ENCODE measurements around the gene SPP1. TPM values are rescaled to one million over a fixed set of nuclear protein-coding genes. Genes with fewer than 3 reads are reported as not detected.
"Not testable (repeated sequence)": the region's sequence is repeated elsewhere in the genome, so short reads cannot be mapped to it uniquely, and the experiment has no call there.

Gene SPP1
- total RNA-seq, 1 experiment from 2014 or later, result 2.3 TPM

GRCh38 chr4:88025868-88026661 lies 50.6 kb downstream of the SPP1 start:
- DNase-seq (ENCODE audit: low read depth), result not testable (repeated sequence)

DNA sequence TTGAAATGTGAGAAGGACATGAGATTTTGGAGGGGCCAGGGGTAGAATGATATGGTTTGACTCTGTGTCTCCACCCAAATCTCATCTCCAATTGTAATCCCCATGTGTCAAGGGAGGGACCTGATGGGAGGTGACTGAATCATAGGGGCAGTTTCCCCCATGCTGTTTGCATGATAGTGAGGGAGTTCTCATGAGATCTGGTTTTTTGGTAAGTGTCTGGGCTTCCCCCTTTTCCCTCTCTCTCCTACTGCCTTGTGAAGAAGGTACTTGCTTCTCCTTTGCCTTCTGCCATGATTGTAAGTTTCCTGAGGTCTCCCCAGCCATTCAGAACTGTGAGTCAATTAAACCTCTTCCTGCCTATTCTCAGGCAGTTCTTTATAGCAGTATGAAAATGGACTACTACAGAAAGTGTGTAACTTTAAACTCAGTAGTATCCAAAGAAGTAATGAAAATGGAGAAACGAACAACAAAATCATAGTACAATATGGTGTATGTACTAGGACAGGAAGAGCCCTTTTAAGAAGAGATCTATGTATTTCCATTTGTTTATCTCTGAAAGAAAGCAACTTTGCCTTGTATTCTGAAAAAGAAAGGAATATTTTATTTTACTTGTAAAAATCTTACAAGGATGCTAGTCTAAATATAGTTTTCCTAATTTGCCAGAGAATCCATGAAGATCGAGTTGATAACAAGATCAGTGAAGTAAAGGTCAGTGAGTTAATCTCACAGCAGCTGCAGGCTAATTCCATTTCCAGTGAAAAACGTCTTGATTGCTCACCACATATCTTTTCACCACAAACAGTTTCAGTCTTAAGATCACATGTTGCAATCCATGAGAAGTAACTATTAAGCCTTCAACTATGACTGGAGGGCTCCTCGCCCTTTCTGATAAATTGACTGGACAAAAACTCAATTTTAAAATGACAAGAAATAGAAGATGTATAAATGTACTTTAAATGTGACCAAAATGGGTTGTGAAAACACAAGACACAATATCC lies 52.4 kb downstream of the SPP1 start:
- DNase-seq (ENCODE audit: low read depth), result peak; percentile 15

DNA sequence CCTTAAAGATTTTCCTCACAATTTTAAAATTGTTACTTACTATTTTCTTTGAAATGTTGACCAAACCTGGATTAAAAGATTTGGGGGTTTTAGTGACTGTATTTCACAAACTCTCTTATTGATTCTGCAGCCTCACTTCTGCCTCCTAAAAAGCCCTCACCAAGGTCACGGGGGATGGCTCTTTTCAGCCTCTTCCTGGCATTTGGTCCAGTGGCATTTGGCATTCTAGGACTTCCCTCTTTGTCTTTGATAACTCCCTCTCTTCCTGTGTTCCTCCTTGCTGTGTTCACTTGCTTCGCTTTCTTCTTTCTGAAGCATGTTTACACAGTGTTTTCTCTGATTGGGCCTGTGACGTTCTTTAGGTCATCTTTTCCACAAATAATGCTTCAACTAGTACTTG lies 53.4 kb downstream of the SPP1 start:
- DNase-seq (ENCODE audit: low read depth), result no peak

- no peak for DNase-seq (ENCODE audit: low read depth)
Measured at GRCh38 chr4:88029556-88029955, 54.0 kb downstream of the SPP1 start.

DNA sequence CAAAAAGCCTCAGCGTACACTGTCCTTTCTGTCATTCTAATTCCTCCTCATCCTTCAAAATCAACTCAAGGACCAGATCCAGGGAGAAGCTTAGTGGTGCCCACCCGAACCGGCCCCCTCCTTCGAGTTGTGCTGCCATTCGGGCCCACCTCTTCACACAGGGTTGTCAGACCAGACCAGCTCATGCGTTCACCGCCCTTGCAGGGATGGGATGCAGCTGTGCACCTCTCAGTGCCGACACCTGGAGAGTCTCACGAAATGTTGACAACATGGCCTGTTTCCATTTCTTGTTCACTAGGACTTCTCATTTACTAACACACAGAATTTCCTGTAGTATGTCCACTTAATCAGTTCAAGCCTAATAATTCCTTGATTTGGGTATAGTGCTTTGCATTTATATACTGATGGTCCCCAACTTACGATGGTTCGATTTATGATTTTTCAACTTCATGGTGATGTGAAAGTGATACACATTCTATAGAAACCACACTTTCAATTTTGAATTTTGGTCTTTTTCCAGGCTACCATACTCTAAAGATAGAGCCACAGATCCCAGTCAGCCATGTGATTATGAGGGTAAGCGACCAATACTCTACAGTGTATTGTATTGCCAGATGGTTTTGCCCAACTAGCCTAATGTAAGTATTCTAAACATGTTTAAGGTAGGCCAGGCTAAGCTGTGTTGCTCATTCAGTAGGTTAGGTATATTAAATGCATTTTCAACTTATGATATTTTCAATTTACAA lies 55.2 kb downstream of the SPP1 start:
- DNase-seq (ENCODE audit: low read depth), result no peak

Other genes starting within 250 kb of the SPP1 start
- gene IBSP, start 176.2 kb upstream of the SPP1 start, total RNA-seq (2014; rRNA removed; shearing (Covaris generic)), result not detected in 2 replicates
- gene MEPE, start 142.7 kb upstream of the SPP1 start, total RNA-seq (2014; rRNA removed; shearing (Covaris generic)), result not detected in 2 replicates
- gene PKD2, start 31.9 kb downstream of the SPP1 start, total RNA-seq (2014; rRNA removed; shearing (Covaris generic)), result 9.2 and 9.7 TPM in 2 replicates
- gene ABCG2, start 182.9 kb downstream of the SPP1 start, total RNA-seq (2014; rRNA removed; shearing (Covaris generic)), result 3.1 and 3.9 TPM in 2 replicates

All from Daoy (cell line).